K562 (cell line): ENCODE measurements around the gene ADGRB3. TPM values are rescaled to one million over a fixed set of nuclear protein-coding genes. Genes with fewer than 3 reads are reported as not detected.

Experiments
- ARHGAP35 ChIP-seq: fragments of 450-650 bp; IDR thresholded peaks from 2 replicates; pipeline ENCODE4 v1.6.1; 2018; ENCODE audit not compliant: partially characterized antibody
- ATF4 ChIP-seq: fragments of 450-650 bp; formaldehyde crosslinking; IDR thresholded peaks from 2 replicates; pipeline ENCODE4 v1.4.0; 2022; ENCODE audit warnings: mild to moderate bottlenecking, moderate library complexity
- CCNT2 ChIP-seq: IDR thresholded peaks from 2 replicates; pipeline ENCODE4 v1.6.1; 2011; ENCODE audit warnings: borderline replicate concordance, low read depth, mild to moderate bottlenecking, moderate library complexity, mixed read lengths, low read length; ENCODE audit not compliant: insufficient read length; ENCODE audit errors: extremely low read depth
- ETV1 ChIP-seq: fragments of 450-650 bp; conservative IDR thresholded peaks from 2 replicates; pipeline ENCODE4 v1.6.1; 2016; ENCODE audit warnings: missing genetic modification characterization, control low read depth, low read depth, missing compliant biosample characterization
- FIP1L1 ChIP-seq: fragments of 200-400 bp; formaldehyde crosslinking; IDR thresholded peaks from 2 replicates; pipeline ENCODE4 v1.6.1; 2018; ENCODE audit warnings: mild to moderate bottlenecking, low read depth, low read length; ENCODE audit not compliant: poor library complexity, severe bottlenecking
- FOS ChIP-seq: IDR thresholded peaks from 3 replicates; pipeline ENCODE4 v1.6.1; 2011; ENCODE audit not compliant: insufficient read length; ENCODE audit errors: extremely low read depth
- HDAC2 ChIP-seq: fragments of 450-650 bp; IDR thresholded peaks from 2 replicates; pipeline ENCODE4 v1.6.1; 2016; ENCODE audit warnings: mild to moderate bottlenecking
- HIVEP1 ChIP-seq: fragments of 250-450 bp; sonication (Bioruptor Pico); IDR thresholded peaks from 2 replicates; pipeline ENCODE4 v1.4.0; 2020; ENCODE audit warnings: mild to moderate bottlenecking
- HNRNPLL ChIP-seq: fragments of 200-400 bp; formaldehyde crosslinking; IDR thresholded peaks from 2 replicates; pipeline ENCODE4 v1.6.1; 2017; ENCODE audit warnings: low read length, low read depth, mild to moderate bottlenecking; ENCODE audit not compliant: poor library complexity, severe bottlenecking
- MCM3 ChIP-seq: fragments of 450-650 bp; IDR thresholded peaks from 2 replicates; pipeline ENCODE4 v1.6.1; 2016
- PHF8 ChIP-seq: fragments of 200-600 bp; sonication (generic); IDR thresholded peaks from 2 replicates; pipeline ENCODE4 v1.6.1; 2012; ENCODE audit warnings: mixed run types, mild to moderate bottlenecking, inconsistent platforms, low read length, moderate library complexity, borderline replicate concordance
- PML ChIP-seq: IDR thresholded peaks from 2 replicates; pipeline ENCODE4 v1.6.1; 2012; ENCODE audit warnings: low read length, inconsistent platforms
- RUNX1 ChIP-seq: sonication (generic); IDR thresholded peaks from 2 replicates; pipeline ENCODE4 v1.6.1; 2016; ENCODE audit warnings: antibody characterized with exemption, low read depth
- SNRNP70 ChIP-seq: fragments of 200-400 bp; formaldehyde crosslinking; optimal IDR thresholded peaks from 2 replicates; pipeline ENCODE3; 2017; ENCODE audit warnings: low read depth, low read length
- SOX6 ChIP-seq: fragments of 450-650 bp; IDR thresholded peaks from 2 replicates; pipeline ENCODE4 v1.6.1; 2014; ENCODE audit warnings: mild to moderate bottlenecking
- SRF ChIP-seq, 2 experiments: fragments of 250-450, 450-650 bp in 1 of 2; sonication (Bioruptor Pico) in 1 of 2; sonication (generic) in 1 of 2; formaldehyde crosslinking; IDR thresholded peaks; 2 replicates each; pipeline versions ENCODE4 v1.5.0 to v1.5.1; 2020 to 2022; ENCODE audit warnings: mild to moderate bottlenecking in 1 of 2, missing genetic modification reagents in 1 of 2
- TEAD4 ChIP-seq, 2 experiments: sonication (generic) in 1 of 2; formaldehyde crosslinking in 1 of 2; IDR thresholded peaks; 2 replicates each; pipeline versions ENCODE4 v1.6.1 to v1.8.0; 2012 to 2022; ENCODE audit warnings: borderline replicate concordance in 1 of 2, inconsistent platforms in 1 of 2, low read length in 1 of 2, mild to moderate bottlenecking in 1 of 2, missing genetic modification reagents in 1 of 2
- ZC3H8 ChIP-seq: fragments of 450-650 bp; IDR thresholded peaks from 2 replicates; pipeline ENCODE4 v1.6.1; 2017
- ZNF124 ChIP-seq: sonication (generic); formaldehyde crosslinking; IDR thresholded peaks from 2 replicates; pipeline ENCODE4 v1.8.1; 2022; ENCODE audit warnings: missing genetic modification reagents
- polyA plus RNA-seq, 8 experiments: library from polyadenylated mRNA; depleted of rRNA in 4 of 8; stranded (reverse) in 5 of 8; unstranded in 3 of 8; fragments of >200 nt; fragmentation: Nextera tagmentation in 2 of 8; fragmentation: Illumina TruSeq in 1 of 8; extraction: Ambion mirVana in 2 of 8; extraction: Trizol in 1 of 8; gene quantifications; 2 replicates each; pipeline versions ENCODE4 v1.2.1 to v1.2.3, GENCODE V29; 2011 to 2014; ENCODE audit warnings: inconsistent platforms in 1 of 8, missing spikeins in 1 of 8
- total RNA-seq, 7 experiments: library from RNA; depleted of rRNA in 6 of 7; stranded (reverse); fragments of >200 nt in 6 of 7; fragmentation: Illumina TruSeq in 2 of 7; extraction: Trizol in 2 of 7; gene quantifications; 2 replicates each; pipeline versions ENCODE4 v1.2.1 to v1.2.3, GENCODE V29; 2011 to 2021; ENCODE audit warnings: low replicate concordance in 1 of 7
- TF ChIP-seq, protein P1 (sequence below), 3 experiments: IDR thresholded peaks in 2 of 3; conservative IDR thresholded peaks in 1 of 3; 2 replicates each; pipeline ENCODE4 v1.5.1; 2011 to 2012; ENCODE audit warnings: low read length in 3 of 3, mild to moderate bottlenecking in 3 of 3, control low read depth in 2 of 3, improper control_type of control experiment in 1 of 3, inconsistent platforms in 1 of 3, low read depth in 1 of 3, mixed read lengths in 1 of 3, moderate library complexity in 1 of 3; ENCODE audit not compliant: insufficient read depth in 2 of 3
- TF ChIP-seq, protein P2 (sequence below): fragments of 450-650 bp; IDR thresholded peaks from 2 replicates; pipeline ENCODE4 v1.7.1; 2018; ENCODE audit warnings: mild to moderate bottlenecking, low read depth; ENCODE audit not compliant: partially characterized antibody

Gene ADGRB3
- total and polyA plus RNA-seq, 9 of the 15 experiments (the other 6 are each of a cell fraction or from before 2014, with no cell fraction given) = 0.90 to 7.8 (median 2.4) TPM

- TF ChIP-seq TEAD4 (IDR thresholded peaks at IDR 0.05; ENCODE audit: low read length) = no peak; the same call in 1 of the 2 replicates
- no peak for TF ChIP-seq TEAD4 (CRISPR knock-in tag; IDR thresholded peaks at IDR 0.05; ENCODE audit: borderline replicate concordance)
- TF ChIP-seq FIP1L1 = no peak
- no peak for TF ChIP-seq CCNT2
- TF ChIP-seq PHF8 = no peak
- TF ChIP-seq MCM3 = no peak
- TF ChIP-seq PML = 0 out of 2 replicates have a peak, but pooled peaks have one; percentile 23
- no peak for TF ChIP-seq ARHGAP35
- no peak for TF ChIP-seq RUNX1
- TF ChIP-seq, protein P1, sequence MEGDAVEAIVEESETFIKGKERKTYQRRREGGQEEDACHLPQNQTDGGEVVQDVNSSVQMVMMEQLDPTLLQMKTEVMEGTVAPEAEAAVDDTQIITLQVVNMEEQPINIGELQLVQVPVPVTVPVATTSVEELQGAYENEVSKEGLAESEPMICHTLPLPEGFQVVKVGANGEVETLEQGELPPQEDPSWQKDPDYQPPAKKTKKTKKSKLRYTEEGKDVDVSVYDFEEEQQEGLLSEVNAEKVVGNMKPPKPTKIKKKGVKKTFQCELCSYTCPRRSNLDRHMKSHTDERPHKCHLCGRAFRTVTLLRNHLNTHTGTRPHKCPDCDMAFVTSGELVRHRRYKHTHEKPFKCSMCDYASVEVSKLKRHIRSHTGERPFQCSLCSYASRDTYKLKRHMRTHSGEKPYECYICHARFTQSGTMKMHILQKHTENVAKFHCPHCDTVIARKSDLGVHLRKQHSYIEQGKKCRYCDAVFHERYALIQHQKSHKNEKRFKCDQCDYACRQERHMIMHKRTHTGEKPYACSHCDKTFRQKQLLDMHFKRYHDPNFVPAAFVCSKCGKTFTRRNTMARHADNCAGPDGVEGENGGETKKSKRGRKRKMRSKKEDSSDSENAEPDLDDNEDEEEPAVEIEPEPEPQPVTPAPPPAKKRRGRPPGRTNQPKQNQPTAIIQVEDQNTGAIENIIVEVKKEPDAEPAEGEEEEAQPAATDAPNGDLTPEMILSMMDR (IDR thresholded peaks at IDR 0.05 in 2 of 3, conservative IDR thresholded peaks at IDR 0.05 in 1 of 3; ENCODE audit: insufficient read depth in 2 of 3, low read depth in 1 of 3, low read length in 3 of 3) = peak in 1 of 3 experiments; percentile 5; a peak in 1 of 6 replicates
- no peak for TF ChIP-seq HIVEP1
- TF ChIP-seq ZC3H8 = no peak
- no peak for TF ChIP-seq SOX6
- TF ChIP-seq ETV1 (tag) = peak; percentile 81
- peak; percentile 62 for TF ChIP-seq HNRNPLL
- TF ChIP-seq SRF (CRISPR knock-in tag; IDR thresholded peaks at IDR 0.05) = no peak; a peak in 1 of 4 replicates
- no peak for TF ChIP-seq SNRNP70
- TF ChIP-seq ZNF124 (CRISPR knock-in tag) = no peak
- TF ChIP-seq ATF4 (CRISPR knock-in tag) = no peak
- TF ChIP-seq, protein P2, sequence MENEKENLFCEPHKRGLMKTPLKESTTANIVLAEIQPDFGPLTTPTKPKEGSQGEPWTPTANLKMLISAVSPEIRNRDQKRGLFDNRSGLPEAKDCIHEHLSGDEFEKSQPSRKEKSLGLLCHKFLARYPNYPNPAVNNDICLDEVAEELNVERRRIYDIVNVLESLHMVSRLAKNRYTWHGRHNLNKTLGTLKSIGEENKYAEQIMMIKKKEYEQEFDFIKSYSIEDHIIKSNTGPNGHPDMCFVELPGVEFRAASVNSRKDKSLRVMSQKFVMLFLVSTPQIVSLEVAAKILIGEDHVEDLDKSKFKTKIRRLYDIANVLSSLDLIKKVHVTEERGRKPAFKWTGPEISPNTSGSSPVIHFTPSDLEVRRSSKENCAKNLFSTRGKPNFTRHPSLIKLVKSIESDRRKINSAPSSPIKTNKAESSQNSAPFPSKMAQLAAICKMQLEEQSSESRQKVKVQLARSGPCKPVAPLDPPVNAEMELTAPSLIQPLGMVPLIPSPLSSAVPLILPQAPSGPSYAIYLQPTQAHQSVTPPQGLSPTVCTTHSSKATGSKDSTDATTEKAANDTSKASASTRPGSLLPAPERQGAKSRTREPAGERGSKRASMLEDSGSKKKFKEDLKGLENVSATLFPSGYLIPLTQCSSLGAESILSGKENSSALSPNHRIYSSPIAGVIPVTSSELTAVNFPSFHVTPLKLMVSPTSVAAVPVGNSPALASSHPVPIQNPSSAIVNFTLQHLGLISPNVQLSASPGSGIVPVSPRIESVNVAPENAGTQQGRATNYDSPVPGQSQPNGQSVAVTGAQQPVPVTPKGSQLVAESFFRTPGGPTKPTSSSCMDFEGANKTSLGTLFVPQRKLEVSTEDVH = no peak
- no peak; the same call in 1 of the 2 replicates for TF ChIP-seq HDAC2
- TF ChIP-seq FOS = no peak
Measured at GRCh38 chr6:68639826-68640490, 4.9 kb downstream of the ADGRB3 start (continued).
